DMS153 treated with DMSO at 0.1 percent for 48 hours (cell line): ENCODE data around the gene ZC3H13.

Source experiments
- DNase-seq: peaks from one replicate; lab custom pipeline; 2025; ENCODE audit not compliant: unreplicated experiment; lab: John Stamatoyannopoulos, UW

ZC3H13 gene

DNA sequence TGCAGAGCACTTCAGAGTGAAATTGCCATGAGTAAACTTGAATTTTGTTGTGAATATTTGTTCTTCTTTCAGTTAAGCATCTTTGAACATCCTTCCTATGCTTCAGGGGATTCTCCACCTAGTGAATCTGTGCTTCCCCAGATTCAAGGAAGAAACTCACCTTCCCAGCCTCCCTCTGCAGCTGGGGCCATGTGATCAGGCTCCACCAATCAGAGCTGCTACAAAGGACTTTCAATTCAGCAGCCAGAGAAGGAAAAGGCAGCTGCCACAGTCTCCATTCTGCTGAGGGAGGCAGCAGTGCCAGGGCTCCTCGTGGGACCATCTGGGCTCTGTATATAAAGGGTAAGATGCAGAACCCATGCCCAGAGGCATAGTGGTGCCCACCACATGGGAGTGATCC, 111.3 kb downstream of the ZC3H13 start:
- DNase-seq = no peak

DNA sequence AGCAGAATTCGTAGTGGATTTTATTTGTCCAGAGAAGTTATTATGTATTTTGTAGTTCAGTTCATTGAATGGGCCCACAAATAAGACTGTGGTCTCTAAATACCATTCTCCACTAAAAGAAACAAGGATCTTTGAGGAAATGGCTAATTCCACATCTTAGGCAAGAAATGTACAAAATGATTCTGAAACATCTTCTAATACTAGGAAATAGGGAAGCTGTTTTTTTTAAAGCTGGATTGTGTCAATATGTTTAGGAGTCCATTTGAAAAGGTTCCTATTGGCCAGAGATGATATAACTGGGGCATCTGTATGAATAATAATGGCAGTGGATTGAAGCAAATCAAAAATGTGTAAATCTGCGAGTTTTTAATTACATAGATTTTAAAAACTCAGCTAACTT, 112.5 kb downstream of the ZC3H13 start:
- DNase-seq = no peak

- no peak for DNase-seq
Observed at GRCh38 chr13:45936621-45937020, 115.9 kb downstream of the ZC3H13 start.

DNA sequence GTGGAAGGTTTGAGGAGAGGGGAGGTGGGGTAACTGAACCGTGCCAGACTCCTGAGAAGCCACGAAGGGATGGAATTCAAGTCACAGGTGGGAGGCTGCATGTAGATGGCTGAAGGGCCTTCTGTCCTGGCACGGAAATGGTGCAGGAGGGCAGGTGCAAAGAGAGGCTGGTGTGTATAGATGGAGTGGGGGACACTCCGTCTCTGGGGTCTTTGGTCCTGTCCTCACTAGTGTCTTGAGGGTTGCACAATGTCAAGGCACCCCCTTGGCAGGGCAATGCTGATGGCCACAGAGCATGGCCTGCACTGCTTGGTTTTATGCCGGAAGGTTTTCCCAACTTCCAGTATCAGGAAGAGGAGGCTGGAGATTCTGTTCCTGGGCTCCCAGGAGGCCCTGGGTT, 118.3 kb downstream of the ZC3H13 start:
- DNase-seq = no peak

DNA sequence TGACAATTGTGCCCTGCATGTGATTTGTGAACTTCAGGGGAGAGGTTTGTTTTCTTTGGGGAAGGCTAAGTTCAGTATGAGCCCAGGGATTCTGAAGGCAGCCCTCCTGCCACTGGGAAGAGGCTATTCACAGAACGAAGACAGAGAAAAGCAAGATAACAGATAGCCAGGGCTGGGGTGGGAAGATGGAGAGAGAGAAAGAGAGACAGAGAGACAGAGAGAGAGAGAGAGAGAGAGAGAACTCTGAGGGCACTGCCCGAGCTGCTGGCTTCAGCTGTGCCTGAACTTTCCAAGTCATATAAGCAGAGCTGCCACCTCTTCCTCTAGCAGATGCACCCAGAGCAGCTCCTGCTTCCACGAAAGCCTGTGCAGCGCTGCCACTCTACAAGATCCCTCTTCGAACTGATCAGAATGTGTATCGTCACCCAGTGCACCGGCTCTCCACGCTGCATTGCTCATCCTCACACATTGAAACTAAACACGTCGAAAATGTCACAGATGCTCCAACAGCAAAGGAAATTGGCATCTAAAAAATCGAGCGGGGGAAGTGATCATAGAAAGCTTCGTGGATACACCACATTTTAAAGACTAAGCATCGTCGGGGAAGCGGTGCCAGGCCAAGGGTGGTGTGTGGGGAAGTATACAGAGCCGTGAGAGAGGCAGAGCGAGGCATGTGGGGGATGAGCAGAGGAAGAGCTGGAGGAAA, 119.2 kb downstream of the ZC3H13 start:
- no peak for DNase-seq

DNA sequence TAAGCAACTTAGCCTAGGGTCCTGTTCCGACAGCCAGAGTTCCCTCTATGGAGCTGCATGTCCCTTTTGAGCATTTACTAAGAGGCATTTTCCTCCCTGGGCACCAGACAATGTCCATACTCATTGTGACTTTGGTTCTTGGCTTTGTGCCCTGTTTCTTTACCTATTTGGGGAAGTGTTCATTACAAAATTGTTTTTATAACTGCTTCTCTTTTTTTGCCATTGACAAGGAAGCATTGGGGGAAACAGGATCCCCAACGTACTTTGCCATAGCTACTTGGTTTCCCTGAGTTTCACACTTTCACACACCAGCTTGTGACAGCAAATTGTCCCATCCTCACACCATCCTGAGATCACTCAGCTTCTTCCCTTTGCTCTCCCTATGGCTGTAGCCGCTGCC, 119.9 kb downstream of the ZC3H13 start:
- no peak for DNase-seq

GRCh38 chr13:45932172-45932571, 120.4 kb downstream of the ZC3H13 start:
- DNase-seq = no peak

GRCh38 chr13:45931211-45931610, 121.3 kb downstream of the ZC3H13 start:
- DNase-seq = no peak

- DNase-seq = no peak
Observed at GRCh38 chr13:45930177-45930576, 122.4 kb downstream of the ZC3H13 start.

DNA sequence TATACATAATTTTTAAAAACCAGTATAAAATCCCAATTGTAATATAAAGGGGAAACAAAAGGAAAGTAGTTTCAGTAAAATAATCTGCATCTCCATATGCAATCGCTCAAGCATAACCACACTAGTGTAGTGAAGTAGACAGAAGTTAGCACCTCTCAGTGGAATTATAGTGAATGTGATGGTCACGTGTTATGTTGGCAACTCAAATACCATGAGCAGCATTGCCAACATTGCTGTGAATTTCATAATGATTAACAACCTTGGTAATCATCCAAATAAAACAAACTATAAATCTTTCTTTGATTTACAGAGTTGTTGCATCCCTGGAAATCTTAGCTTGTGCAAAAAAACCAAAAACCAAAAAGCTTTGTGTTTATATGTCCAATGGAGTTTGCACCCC, 123.7 kb downstream of the ZC3H13 start:
- no peak for DNase-seq

DNA sequence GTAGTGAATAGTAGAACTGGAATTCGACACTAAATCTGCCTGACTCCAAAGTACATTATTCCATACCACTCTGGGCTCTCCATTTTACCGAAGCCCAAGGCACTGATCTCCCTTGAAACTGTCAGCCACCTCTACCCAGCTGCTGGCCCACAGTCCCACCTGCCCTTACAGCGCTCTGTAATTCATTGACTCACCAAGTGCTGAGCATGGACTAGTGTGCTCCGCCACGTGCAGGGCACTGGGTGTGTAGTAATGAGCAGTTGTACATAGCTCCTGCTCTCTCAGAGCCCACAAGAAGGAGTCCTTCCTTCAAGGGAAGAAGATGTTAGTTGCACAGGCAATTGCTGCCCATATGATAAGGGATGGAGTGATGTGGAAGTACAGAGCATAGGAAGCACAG, 124.4 kb downstream of the ZC3H13 start:
- no peak for DNase-seq

GRCh38 chr13:45926741-45927140, 125.8 kb downstream of the ZC3H13 start:
- no peak for DNase-seq

DNA sequence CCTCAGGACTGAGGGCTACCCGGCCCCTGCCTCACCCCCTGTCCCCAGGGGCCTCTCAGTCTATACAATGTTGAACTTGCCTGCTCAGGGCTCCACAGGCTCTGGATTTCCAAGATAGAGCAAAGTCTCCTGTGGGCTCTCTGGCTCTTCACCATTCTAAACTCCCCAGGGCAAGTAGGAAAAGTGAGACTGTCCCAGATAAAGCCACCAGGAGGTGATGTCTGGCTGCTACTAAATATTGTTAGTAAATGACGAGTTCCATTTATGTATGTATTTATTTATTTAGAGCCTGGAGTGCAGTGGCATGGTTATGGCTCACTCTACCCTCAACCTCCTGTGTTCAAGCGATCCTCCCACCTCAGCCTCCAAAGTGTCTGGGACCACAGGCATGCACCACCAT, 127.4 kb downstream of the ZC3H13 start:
- DNase-seq = no peak

GRCh38 chr13:45921162-45921736, 131.3 kb downstream of the ZC3H13 start:
- DNase-seq = no peak

GRCh38 chr13:45918597-45918996, 133.9 kb downstream of the ZC3H13 start:
- no peak for DNase-seq

GRCh38 chr13:45917019-45917418, 135.5 kb downstream of the ZC3H13 start:
- no peak for DNase-seq

- no peak for DNase-seq
Observed at GRCh38 chr13:45915686-45916439, 136.7 kb downstream of the ZC3H13 start.

- no peak for DNase-seq
Observed at GRCh38 chr13:45909673-45910072, 142.9 kb downstream of the ZC3H13 start.

DNA sequence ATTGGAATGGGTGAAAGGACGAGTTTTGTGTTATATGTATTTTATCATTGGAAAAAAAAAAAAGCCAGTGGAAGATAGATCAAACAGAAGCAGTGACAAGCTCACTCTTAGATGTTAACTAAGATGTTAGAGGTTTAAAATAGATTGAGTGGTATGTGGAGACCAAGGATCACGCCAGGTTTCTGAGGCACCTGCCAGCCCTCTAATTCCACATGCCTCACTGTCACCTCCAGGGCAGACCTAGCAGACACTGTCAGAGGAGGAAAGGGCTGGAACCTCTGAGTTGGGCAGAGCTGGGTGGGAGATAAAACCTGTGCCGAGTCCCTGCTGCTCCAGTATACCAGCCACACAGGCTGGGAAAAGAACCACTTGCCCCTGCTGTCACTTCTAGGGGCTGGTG, 143.5 kb downstream of the ZC3H13 start:
- no peak for DNase-seq

- no peak for DNase-seq
Observed at GRCh38 chr13:45907503-45907902, 145.0 kb downstream of the ZC3H13 start.
